GM19397 (cell line): ENCODE data around the gene ALB.
"Not testable (repeated sequence)": the region's sequence is repeated elsewhere in the genome, so short reads cannot be mapped to it uniquely, and the experiment has no call there.

Experiments used
- ATAC-seq: cut with Tn5 transposase; IDR thresholded peaks from one replicate; pipeline ENCODE4 v1.9.1; 2021; ENCODE audit warnings: mild to moderate bottlenecking, moderate library complexity; ENCODE audit not compliant: unreplicated experiment

The ALB gene

DNA sequence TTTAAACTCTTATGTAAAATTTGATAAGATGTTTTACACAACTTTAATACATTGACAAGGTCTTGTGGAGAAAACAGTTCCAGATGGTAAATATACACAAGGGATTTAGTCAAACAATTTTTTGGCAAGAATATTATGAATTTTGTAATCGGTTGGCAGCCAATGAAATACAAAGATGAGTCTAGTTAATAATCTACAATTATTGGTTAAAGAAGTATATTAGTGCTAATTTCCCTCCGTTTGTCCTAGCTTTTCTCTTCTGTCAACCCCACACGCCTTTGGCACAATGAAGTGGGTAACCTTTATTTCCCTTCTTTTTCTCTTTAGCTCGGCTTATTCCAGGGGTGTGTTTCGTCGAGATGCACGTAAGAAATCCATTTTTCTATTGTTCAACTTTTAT lies at the start of gene ALB:
ALB (plus strand) TSS at position 246 of the 400 bp plus-strand sequence; CDS start at position 287, 41 bp downstream.
- no peak for ATAC-seq

DNA sequence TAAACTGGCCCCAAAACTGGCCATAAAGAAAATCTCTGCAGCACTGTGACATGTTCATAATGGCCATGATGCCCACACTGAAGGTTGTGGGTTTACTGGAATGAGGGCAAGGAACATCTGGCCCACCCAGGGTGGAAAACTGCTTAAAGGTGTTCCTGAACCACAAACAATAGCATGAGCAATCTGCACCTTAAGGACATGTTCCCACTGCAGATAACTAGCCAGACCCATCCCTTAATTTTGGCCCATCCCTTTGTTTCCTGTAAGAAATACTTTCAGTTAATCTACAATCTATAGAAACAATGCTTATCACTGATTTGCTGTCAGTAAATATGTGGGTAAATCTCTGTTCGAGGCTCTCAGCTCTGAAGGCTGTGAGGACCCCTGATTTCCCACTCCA lies 46.9 kb upstream of the ALB start:
- not testable (repeated sequence) for ATAC-seq

DNA sequence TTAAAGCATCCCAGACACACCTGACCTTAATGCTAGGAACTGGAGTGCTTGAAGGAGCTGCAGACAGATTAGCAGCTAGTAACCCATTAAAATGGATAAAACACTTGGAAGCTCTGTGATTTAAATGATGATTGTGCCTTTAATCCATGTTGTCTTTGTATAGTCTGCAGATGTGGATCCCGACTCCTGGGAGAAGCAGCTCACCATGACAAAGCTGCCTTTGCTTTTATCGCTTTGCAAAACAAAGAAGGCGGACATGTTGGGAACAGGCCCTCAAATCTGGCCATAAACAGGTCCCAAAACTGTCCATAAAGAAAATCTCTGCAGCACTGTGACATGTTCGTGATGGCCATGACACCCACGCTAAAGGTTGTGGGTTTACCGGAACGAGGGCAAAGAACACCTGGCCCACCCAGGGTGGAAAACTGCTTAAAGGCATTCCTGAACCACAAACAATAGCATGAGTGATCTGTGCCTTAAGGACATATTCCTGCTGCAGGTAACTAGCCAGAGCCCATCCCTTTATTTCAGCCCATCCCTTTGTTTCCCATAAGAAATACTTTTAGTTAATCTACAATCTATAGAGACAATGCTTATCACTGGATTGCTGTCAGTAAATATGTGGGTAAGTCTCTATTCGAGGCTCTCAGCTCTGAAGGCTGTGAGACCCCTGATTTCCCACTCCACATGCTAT lies 34.4 kb upstream of the ALB start:
- ATAC-seq, result not testable (repeated sequence)

- no peak for ATAC-seq
Measured at GRCh38 chr4:73375328-73375741, 28.8 kb upstream of the ALB start.

DNA sequence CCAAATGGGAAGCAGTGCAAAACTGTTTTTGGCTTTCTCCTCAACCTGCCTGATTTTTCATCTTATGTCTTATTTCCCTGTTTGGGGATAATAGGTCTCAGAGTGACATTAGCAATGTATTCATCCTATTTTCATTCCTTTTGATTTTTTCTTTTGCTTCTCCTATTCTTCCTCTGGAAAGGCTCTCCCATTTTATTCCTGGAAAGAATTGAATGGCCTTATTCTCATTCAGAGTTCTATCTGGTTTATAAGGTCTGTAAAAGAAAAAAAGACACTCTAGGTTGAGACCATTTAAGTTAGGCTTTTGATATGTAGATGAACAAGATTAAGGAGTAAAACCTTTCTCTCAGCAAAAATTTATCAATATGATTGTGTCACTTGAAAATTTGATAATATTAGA lies 27.8 kb upstream of the ALB start:
- no peak for ATAC-seq

DNA sequence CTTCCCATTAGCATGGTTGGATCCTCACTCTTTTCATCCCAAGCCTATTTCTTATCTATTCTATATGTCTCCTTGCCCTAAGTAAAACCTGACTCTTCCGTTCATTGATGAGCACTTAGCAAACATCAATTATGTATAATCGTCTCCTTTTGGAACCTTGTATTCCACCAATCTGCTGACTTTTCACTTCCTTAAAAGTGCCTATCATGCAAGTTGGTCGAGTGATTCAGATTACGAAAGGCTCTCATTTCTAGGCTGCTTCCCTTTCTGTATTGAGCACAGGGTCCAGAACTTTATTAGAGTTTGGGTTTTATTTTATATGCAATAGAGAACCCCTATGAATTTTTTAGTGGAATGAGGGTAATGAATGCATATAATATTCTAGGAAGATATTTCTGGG lies 27.1 kb upstream of the ALB start:
- ATAC-seq, result no peak

- ATAC-seq, result no peak
Measured at GRCh38 chr4:73378887-73379286, 25.2 kb upstream of the ALB start.

GRCh38 chr4:73379946-73380345 lies 24.1 kb upstream of the ALB start:
- no peak for ATAC-seq

GRCh38 chr4:73381214-73381613 lies 22.9 kb upstream of the ALB start:
- ATAC-seq, result no peak

GRCh38 chr4:73383452-73383851 lies 20.6 kb upstream of the ALB start:
- no peak for ATAC-seq

GRCh38 chr4:73387552-73387951 lies 16.5 kb upstream of the ALB start:
- ATAC-seq, result no peak

DNA sequence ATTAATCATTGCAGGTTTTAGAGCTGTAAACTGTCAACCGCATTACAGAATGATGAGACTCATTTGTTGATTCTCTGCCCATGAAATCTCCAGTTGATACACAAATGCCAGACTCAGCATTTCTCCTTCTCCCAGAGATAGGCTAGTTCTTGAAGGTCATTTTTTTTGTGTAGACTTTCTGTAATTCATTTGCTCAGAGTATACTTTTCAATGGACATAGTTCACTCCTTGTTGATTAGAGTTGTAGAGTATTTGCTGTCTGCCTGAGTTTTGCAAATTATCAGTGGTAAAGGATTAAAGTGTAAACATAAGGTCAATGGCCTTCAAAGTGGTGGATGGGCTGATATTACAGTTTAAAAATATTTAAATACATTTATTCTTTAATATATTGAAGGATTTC lies 15.2 kb upstream of the ALB start:
- no peak for ATAC-seq

DNA sequence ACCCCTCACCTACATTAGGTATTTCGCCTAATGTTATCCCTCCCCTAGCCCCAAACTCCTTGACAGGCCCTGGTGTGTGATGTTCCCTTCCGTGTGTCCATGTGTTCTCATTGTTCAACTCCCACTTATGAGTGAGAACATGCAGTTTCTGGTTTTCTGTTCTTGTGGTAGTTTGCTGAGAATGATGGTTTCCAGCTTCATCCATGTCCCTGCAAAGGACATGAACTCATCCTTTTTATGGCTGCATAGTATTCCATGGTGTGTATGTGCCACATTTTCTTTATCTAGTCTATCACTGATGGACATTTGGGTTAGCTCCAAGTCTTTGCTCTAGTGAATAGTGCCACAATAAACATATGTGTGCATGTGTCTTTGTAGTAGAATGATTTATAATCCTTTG lies 14.4 kb upstream of the ALB start:
- not testable (repeated sequence) for ATAC-seq

GRCh38 chr4:73391774-73392173 lies 12.3 kb upstream of the ALB start:
- no peak for ATAC-seq

DNA sequence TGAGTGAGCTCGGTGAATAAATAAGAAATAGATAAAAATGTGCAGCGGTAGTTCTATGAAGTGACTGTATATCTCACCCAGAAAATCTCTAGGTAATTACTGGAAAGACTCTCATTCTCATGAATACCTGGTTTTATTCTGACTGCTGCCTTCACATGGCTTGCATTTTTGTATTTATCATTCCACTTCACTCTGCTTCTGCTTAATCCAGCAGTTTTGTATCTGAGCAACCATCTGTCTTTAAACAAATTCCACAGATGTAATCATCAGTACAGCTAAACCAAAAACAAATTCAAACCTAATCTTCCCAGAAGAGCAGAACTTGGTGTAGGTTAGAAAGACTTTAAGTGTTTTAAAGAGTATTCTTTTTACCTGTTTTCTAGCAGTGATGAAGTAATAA lies 11.2 kb upstream of the ALB start:
- ATAC-seq, result no peak

- no peak for ATAC-seq
Measured at GRCh38 chr4:73396304-73396703, 7.8 kb upstream of the ALB start.

DNA sequence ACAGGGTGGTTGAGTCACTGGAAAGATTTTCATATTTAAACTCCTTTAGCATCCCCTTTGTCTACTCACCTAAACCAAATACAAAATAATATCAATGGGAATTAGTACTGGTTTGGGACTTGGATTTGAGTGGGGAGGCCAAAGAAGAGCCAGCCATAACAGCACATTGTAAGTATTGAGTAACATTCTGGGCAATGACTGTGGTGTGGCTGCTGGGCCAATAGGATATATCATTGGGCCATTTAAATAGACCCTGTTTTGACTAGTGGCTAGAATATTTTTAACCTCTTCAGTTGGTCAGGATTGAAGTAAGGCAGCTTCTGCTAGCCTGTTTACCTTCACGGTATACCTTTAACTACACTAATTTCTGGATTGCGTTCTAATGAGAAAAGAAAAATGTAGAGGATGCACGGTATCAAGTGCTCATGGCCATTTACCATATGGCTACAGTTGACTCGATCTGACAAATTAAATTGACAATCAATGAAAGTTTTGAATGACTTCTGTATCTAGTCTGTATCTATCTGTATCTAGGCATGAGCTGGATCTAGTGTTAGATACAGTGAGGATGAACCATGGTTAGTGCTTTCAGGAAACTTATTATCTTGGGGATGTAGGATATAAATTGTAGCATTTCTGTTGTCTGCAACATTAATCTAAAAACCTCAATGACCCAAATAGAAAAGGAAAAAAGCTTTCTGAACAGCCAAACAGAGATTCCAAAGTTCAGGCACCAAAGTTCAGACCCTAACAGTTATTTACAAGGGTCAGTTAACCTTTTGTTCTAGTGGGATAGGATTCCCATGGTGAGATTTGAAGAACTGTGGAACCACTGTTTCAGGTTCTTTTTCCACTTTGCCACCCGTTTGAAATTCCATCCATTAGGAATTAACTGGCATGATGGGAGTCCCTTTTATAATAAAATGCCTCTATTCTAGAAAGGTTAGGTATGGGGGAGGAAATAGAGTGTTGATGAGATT lies 6.8 kb upstream of the ALB start:
- no peak for ATAC-seq

GRCh38 chr4:73401412-73401811 lies 2.7 kb upstream of the ALB start:
- ATAC-seq, result no peak

DNA sequence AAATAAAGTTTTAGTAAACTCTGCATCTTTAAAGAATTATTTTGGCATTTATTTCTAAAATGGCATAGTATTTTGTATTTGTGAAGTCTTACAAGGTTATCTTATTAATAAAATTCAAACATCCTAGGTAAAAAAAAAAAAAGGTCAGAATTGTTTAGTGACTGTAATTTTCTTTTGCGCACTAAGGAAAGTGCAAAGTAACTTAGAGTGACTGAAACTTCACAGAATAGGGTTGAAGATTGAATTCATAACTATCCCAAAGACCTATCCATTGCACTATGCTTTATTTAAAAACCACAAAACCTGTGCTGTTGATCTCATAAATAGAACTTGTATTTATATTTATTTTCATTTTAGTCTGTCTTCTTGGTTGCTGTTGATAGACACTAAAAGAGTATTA lies 370 bp downstream of the ALB start:
- no peak for ATAC-seq

DNA sequence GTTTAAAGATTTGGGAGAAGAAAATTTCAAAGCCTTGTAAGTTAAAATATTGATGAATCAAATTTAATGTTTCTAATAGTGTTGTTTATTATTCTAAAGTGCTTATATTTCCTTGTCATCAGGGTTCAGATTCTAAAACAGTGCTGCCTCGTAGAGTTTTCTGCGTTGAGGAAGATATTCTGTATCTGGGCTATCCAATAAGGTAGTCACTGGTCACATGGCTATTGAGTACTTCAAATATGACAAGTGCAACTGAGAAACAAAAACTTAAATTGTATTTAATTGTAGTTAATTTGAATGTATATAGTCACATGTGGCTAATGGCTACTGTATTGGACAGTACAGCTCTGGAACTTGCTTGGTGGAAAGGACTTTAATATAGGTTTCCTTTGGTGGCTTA lies 1.1 kb downstream of the ALB start:
- no peak for ATAC-seq

GRCh38 chr4:73406548-73406875 lies 2.4 kb downstream of the ALB start:
- ATAC-seq, result no peak

DNA sequence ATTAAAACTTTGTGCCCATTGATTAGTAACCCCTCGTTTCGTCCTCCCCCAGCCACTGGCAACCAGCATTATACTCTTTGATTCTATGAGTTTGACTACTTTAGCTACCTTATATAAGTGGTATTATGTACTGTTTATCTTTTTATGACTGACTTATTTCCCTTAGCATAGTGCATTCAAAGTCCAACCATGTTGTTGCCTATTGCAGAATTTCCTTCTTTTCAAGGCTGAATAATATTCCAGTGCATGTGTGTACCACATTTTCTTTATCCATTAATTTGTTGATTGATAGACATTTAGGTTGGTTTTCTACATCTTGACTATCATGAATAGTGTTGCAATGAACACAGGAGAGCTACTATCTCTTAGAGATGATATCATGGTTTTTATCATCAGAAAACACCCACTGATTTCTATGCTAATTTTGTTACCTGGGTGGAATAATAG lies 3.2 kb downstream of the ALB start:
- ATAC-seq, result no peak
